Breast epithelium (tissue), 4 donors: ENCODE data around the gene MCF2L2. TPM values are rescaled to one million over a fixed set of nuclear protein-coding genes. Genes with fewer than 3 reads are reported as not detected.

Experiments used
- DNase-seq, 2 donors: peaks; one replicate each; pipeline ENCODE4 v3.0.0-alpha.2; 2019; ENCODE audit warnings: low spot score in 2 of 2
- H3K27ac ChIP-seq, 2 donors: fragments of 200-600 bp; sonication (generic) in 1 of 2; one replicate each; pipeline ENCODE4 v1.5.1; 2016 to 2019; ENCODE audit warnings: mild to moderate bottlenecking in 1 of 2
- H3K27me3 ChIP-seq, 2 donors: fragments of 200-600 bp; sonication (generic) in 1 of 2; one replicate each; pipeline versions ENCODE4 v1.5.1 to v1.6.0; 2017 to 2019; ENCODE audit warnings: control low read depth in 1 of 2, mild to moderate bottlenecking in 1 of 2
- H3K36me3 ChIP-seq: fragments of 200-600 bp; one replicate; pipeline ENCODE4 v1.5.1; 2019
- H3K4me1 ChIP-seq, 2 donors: fragments of 200-600 bp; sonication (generic); one replicate each; pipeline ENCODE4 v1.5.1; 2016 to 2019; ENCODE audit warnings: control low read depth in 1 of 2
- H3K4me3 ChIP-seq, 3 donors: fragments of 200-600 bp; sonication (generic); 1 replicate in 2 of 3; 2 replicates in 1 of 3; pipeline ENCODE4 v1.5.1; 2016 to 2019; ENCODE audit warnings: mild to moderate bottlenecking in 3 of 3, moderate library complexity in 2 of 3
- H3K9me3 ChIP-seq, 2 donors: fragments of 200-600 bp; sonication (generic) in 1 of 2; one replicate each; pipeline ENCODE4 v1.5.1; 2016 to 2019; ENCODE audit warnings: control low read depth in 1 of 2
- POLR2A ChIP-seq: fragments of 450-650 bp; IDR thresholded peaks from one replicate; pipeline ENCODE4 v1.6.1; 2016; ENCODE audit warnings: antibody characterized with exemption, mild to moderate bottlenecking, moderate library complexity
- POLR2AphosphoS5 ChIP-seq, 3 donors: sonication (generic); formaldehyde crosslinking; IDR thresholded peaks; one replicate each; pipeline ENCODE4 v1.6.1; 2017; ENCODE audit warnings: antibody characterized with exemption in 3 of 3
- intact Hi-C: fragments of 100-400 bp; cut with DNase I; formaldehyde crosslinking; loops from one replicate; pipeline ENCODE4 v1.15.1; 2023; ENCODE audit warnings: low total_unique reads
- total RNA-seq, 3 donors: library from RNA; depleted of rRNA; stranded (reverse); fragments of >200 nt; gene quantifications; one replicate each; pipeline ENCODE4 v1.1.0, GENCODE V29; 2016
- TF ChIP-seq, protein P1 (sequence below), 3 donors: fragments of 450-650 bp; IDR thresholded peaks; one replicate each; pipeline ENCODE4 v1.5.1; 2016 to 2017; ENCODE audit warnings: antibody characterized with exemption in 3 of 3, mild to moderate bottlenecking in 3 of 3, moderate library complexity in 3 of 3

Gene MCF2L2
- total RNA-seq, 3 donors from 2014 or later: 0.64 to 1.5 (median 1.3) TPM

DNA sequence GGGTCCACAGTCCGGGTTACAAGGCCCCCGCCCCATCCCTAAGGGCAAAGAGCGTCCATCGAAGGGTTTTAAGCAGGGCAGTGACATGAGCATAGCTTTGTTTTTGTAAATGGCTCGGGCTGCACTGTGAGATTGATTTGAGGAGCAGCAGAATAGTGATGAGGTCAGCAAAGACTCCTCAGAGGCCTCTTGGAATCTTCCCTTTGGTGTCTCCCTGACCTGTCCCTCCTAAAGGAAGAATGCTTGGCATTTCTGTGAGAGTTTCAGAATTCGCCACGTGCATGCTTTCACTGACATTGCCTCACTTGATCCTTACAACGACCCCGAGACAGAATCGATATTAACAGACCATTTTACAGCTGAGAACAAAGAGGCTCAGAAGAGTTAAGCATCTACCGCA is 286.2 kb downstream of the MCF2L2 start:
- Histone ChIP-seq H3K9me3 (no peaks in the 10 kb centered on the region), H3K4me3 (no peak overlapping the region), H3K27me3 (no peaks in the 10 kb centered on the region), H3K4me1 (no peaks in the 10 kb centered on the region), H3K36me3 (no peaks in the 10 kb centered on the region), H3K27ac (no peak overlapping the region)
- intact Hi-C loops: no loop called here
- DNase-seq: no peak
- TF ChIP-seq, protein P1, sequence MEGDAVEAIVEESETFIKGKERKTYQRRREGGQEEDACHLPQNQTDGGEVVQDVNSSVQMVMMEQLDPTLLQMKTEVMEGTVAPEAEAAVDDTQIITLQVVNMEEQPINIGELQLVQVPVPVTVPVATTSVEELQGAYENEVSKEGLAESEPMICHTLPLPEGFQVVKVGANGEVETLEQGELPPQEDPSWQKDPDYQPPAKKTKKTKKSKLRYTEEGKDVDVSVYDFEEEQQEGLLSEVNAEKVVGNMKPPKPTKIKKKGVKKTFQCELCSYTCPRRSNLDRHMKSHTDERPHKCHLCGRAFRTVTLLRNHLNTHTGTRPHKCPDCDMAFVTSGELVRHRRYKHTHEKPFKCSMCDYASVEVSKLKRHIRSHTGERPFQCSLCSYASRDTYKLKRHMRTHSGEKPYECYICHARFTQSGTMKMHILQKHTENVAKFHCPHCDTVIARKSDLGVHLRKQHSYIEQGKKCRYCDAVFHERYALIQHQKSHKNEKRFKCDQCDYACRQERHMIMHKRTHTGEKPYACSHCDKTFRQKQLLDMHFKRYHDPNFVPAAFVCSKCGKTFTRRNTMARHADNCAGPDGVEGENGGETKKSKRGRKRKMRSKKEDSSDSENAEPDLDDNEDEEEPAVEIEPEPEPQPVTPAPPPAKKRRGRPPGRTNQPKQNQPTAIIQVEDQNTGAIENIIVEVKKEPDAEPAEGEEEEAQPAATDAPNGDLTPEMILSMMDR (IDR thresholded peaks at IDR 0.05): no peak
- TF ChIP-seq POLR2A: no peak
- no peak for TF ChIP-seq POLR2AphosphoS5 (IDR thresholded peaks at IDR 0.05)

DNA sequence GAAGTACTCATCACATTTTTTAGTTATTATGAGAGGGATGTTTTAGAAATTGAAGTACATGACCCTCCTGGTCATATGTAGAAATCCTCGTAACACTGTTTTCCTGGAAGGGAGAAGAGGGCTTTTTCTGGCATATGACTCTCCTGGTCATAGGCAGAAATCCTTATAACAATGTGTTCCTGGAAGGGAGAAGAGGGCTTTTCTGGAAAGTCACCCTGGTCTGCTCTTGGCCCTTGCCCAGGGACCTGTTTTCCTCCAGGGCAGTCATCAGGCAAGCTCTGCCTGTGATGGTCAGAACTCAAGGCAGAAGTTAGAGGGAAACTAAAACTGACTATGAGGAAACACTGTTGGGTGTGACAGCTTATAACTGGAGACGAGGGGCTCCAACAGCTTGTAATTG is 293.6 kb downstream of the MCF2L2 start:
- Histone ChIP-seq H3K27me3 (peaks cover 0 to 5% of the 10 kb centered on the region in 2 donors), H3K27ac (no peak overlapping the region), H3K9me3 (no peaks in the 10 kb centered on the region), H3K4me3 (no peak overlapping the region), H3K4me1 (no peaks in the 10 kb centered on the region), H3K36me3 (no peaks in the 10 kb centered on the region)
- DNase-seq: no peak
- intact Hi-C loops: no loop called here
- TF ChIP-seq, protein P1 (IDR thresholded peaks at IDR 0.05): no peak
- no peak for TF ChIP-seq POLR2A
- TF ChIP-seq POLR2AphosphoS5 (IDR thresholded peaks at IDR 0.05): no peak

DNA sequence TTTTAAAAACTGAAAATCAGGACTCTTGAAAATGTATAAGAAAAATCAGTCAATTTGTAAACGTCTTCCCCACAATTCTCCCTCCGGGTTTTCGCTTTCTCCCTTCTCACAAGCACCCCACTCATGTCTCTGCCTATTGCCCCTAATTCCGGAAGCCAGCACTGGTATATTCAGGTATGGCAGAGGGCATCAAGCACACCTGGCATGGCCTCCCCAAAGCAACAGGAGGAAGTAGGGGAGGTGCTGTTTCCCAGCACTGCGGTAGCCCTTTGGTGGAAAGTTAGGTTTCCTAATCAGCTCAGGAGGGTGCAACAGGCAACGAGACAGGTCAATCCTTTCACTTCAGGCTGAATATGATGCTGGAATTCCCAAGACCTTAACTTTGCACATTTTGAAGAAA is 296.0 kb downstream of the MCF2L2 start:
- Histone ChIP-seq H3K4me1 (no peaks in the 10 kb centered on the region), H3K27ac (no peak overlapping the region), H3K9me3 (peaks cover 0 to 5% of the 10 kb centered on the region in 2 donors), H3K4me3 (no peak overlapping the region), H3K27me3 (peaks cover 0 to 5% of the 10 kb centered on the region in 2 donors), H3K36me3 (no peaks in the 10 kb centered on the region)
- intact Hi-C loops: no loop called here
- TF ChIP-seq POLR2A: no peak
- no peak for DNase-seq

DNA sequence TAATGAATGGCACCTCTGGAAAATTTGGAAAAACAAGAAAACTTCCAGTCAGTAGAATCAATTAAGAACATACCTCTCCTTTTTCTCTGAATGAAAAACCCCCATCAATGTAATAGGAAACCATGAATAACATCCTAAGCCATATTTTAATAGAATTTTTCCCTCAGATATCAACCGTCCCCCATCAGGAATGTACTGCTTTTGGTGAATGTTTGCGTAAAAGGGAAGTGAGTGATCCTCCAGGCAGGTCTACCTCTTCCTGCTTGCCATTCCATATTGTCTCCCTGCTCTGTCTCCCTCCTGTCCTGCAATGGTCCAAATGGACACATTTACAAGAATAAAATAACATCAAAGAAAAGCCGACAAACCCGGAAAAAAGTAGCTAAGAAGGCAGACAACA is 296.7 kb downstream of the MCF2L2 start:
- intact Hi-C loops: no loop called here
- TF ChIP-seq, protein P1 (IDR thresholded peaks at IDR 0.05): no peak
- TF ChIP-seq POLR2AphosphoS5 (IDR thresholded peaks at IDR 0.05) (no peak), POLR2A (no peak)

DNA sequence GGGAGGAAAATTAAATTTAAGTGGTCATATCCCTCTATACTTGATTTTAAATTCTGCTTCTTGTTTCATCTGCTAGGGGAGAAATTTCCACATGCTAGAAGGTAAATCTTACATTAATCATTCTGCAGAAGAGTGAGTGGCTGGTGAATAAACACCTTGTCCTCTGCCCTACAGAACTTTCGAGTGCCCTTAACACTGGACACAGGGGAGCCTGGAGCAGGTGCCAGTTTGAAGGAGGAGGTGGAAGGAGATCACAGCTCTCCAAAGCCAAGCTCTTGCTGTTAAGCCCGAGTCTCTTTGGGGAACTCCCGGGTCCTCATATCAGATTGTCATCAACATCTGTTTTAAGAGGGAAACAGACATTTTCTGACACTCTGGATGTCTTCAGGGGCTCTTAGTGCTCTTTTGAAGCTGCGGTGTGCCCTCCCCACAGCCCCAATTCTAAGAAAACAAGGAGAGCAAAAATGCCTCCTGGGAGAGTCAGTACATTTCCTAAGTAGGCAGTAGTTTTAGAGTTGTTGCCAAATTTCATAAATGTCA is 297.2 kb downstream of the MCF2L2 start:
- Histone ChIP-seq H3K36me3 (no peaks in the 10 kb centered on the region), H3K27ac (no peak overlapping the region), H3K4me3 (no peak overlapping the region), H3K9me3 (peaks cover 0 to 5% of the 10 kb centered on the region in 2 donors), H3K27me3 (peaks cover 0 to 5% of the 10 kb centered on the region in 2 donors), H3K4me1 (no peaks in the 10 kb centered on the region)
- intact Hi-C loops: no loop called here
- TF ChIP-seq, protein P1 (IDR thresholded peaks at IDR 0.05): no peak
- TF ChIP-seq POLR2A (no peak), POLR2AphosphoS5 (IDR thresholded peaks at IDR 0.05) (no peak)
- no peak for DNase-seq

More for the DNA sequence above, 296.7 kb downstream of the MCF2L2 start:
- Histone ChIP-seq H3K27ac (no peak overlapping the region), H3K4me3 (no peak overlapping the region), H3K36me3 (no peaks in the 10 kb centered on the region), H3K27me3 (peaks cover 0 to 5% of the 10 kb centered on the region in 2 donors), H3K9me3 (peaks cover 0 to 5% of the 10 kb centered on the region in 2 donors), H3K4me1 (no peaks in the 10 kb centered on the region)
- DNase-seq: no peak
